HepG2 (cell line): ENCODE results near the gene GJA9. TPM values are rescaled to one million over a fixed set of nuclear protein-coding genes. Genes with fewer than 3 reads are reported as not detected.

Source experiments
- AHDC1 ChIP-seq: sonication (generic); formaldehyde crosslinking; IDR thresholded peaks from 2 replicates; pipeline ENCODE4 v1.5.1; 2020; ENCODE audit warnings: mild to moderate bottlenecking, missing genetic modification reagents, borderline replicate concordance
- E2F1 ChIP-seq: sonication (generic); formaldehyde crosslinking; IDR thresholded peaks from 2 replicates; pipeline ENCODE4 v1.5.0; 2020; ENCODE audit warnings: missing genetic modification reagents
- FOXK1 ChIP-seq: sonication (generic); formaldehyde crosslinking; IDR thresholded peaks from 2 replicates; pipeline ENCODE4 v1.4.0; 2020; ENCODE audit warnings: low read depth, missing genetic modification reagents, borderline replicate concordance
- MAX ChIP-seq: IDR thresholded peaks from 2 replicates; pipeline ENCODE4 v1.6.1; 2012; ENCODE audit warnings: inconsistent platforms
- MYC ChIP-seq: sonication (generic); formaldehyde crosslinking; IDR thresholded peaks from 2 replicates; pipeline ENCODE4 v1.9.0; 2021; ENCODE audit warnings: missing genetic modification reagents, borderline replicate concordance
- PPARG ChIP-seq: conservative IDR thresholded peaks from 2 replicates; pipeline ENCODE4 v1.6.1; 2016; ENCODE audit warnings: missing biosample characterization, missing genetic modification reagents
- SRY ChIP-seq: sonication (generic); formaldehyde crosslinking; IDR thresholded peaks from 2 replicates; pipeline ENCODE4 v1.8.0; 2022; ENCODE audit warnings: mild to moderate bottlenecking, missing genetic modification reagents
- STAG1 ChIP-seq: sonication (generic); formaldehyde crosslinking; IDR thresholded peaks from 2 replicates; pipeline ENCODE4 v1.4.0; 2020; ENCODE audit warnings: missing genetic modification reagents
- TFDP2 ChIP-seq: sonication (generic); formaldehyde crosslinking; IDR thresholded peaks from 2 replicates; pipeline ENCODE4 v1.4.0; 2020; ENCODE audit warnings: missing genetic modification reagents
- ZBTB38 ChIP-seq: sonication (generic); formaldehyde crosslinking; IDR thresholded peaks from 2 replicates; pipeline ENCODE4 v1.5.1; 2020; ENCODE audit warnings: mild to moderate bottlenecking, missing genetic modification reagents
- ZBTB4 ChIP-seq: sonication (generic); formaldehyde crosslinking; IDR thresholded peaks from 2 replicates; pipeline ENCODE4 v1.4.0; 2020; ENCODE audit warnings: missing genetic modification reagents, mild to moderate bottlenecking, borderline replicate concordance
- ZC3H4 ChIP-seq: sonication (generic); formaldehyde crosslinking; IDR thresholded peaks from 2 replicates; pipeline ENCODE4 v1.4.0; 2020; ENCODE audit warnings: missing genetic modification reagents, borderline replicate concordance
- ZFX ChIP-seq: sonication (generic); formaldehyde crosslinking; IDR thresholded peaks from 2 replicates; pipeline ENCODE4 v1.4.0; 2020; ENCODE audit warnings: mild to moderate bottlenecking, low read depth, missing genetic modification reagents, moderate library complexity
- ZNF678 ChIP-seq: sonication (generic); formaldehyde crosslinking; IDR thresholded peaks from 2 replicates; pipeline ENCODE4 v1.4.0; 2020; ENCODE audit warnings: mild to moderate bottlenecking, missing genetic modification reagents
- ZNF749 ChIP-seq: sonication (generic); formaldehyde crosslinking; IDR thresholded peaks from 2 replicates; pipeline ENCODE4 v1.8.0; 2022; ENCODE audit warnings: mild to moderate bottlenecking, missing genetic modification reagents, moderate library complexity, borderline replicate concordance
- ZNF770 ChIP-seq: sonication (generic); formaldehyde crosslinking; IDR thresholded peaks from 2 replicates; pipeline ENCODE4 v1.5.0; 2020; ENCODE audit warnings: mild to moderate bottlenecking, missing genetic modification reagents
- polyA plus RNA-seq, 8 experiments: library from polyadenylated mRNA; depleted of rRNA in 3 of 8; stranded (reverse) in 7 of 8; unstranded in 1 of 8; fragments of >200 nt; fragmentation: Illumina TruSeq in 4 of 8; extraction: Trizol in 4 of 8; gene quantifications; 2 replicates each; pipeline versions ENCODE4 v1.2.1 to v1.2.3, GENCODE V29; 2011 to 2016; ENCODE audit warnings: low read depth in 4 of 8, missing spikeins in 1 of 8, mixed read lengths in 1 of 8; ENCODE audit not compliant: insufficient read depth in 1 of 8
- total RNA-seq, 5 experiments: library from RNA; depleted of rRNA; stranded (reverse); fragments of >200 nt; fragmentation: Illumina TruSeq; extraction: Trizol; gene quantifications; 2 replicates each; pipeline ENCODE4 v1.2.3, GENCODE V29; 2016; ENCODE audit warnings: low read depth in 1 of 5

Gene GJA9
- total and polyA plus RNA-seq, 2 of the 13 experiments (the other 11 are each of a cell fraction or from before 2014, with no cell fraction given), result 0.08 to 0.13 TPM

- TF ChIP-seq ZC3H4 (CRISPR knock-in tag) (no peak), E2F1 (CRISPR knock-in tag) (no peak), AHDC1 (CRISPR knock-in tag) (no peak), SRY (CRISPR knock-in tag) (no peak), ZNF770 (no peak), FOXK1 (CRISPR knock-in tag) (no peak), ZBTB4 (CRISPR knock-in tag) (no peak), STAG1 (CRISPR knock-in tag) (peak; percentile 45; the same call in 1 of the 2 replicates), ZFX (CRISPR knock-in tag) (0 out of 2 replicates have a peak, but pooled peaks have one; percentile 17), ZBTB38 (CRISPR knock-in tag) (no peak), MYC (CRISPR knock-in tag) (no peak), MAX (peak; percentile 26; the same call in 1 of the 2 replicates), PPARG (CRISPR knock-in tag) (peak; percentile 50; the same call in 1 of the 2 replicates), ZNF749 (CRISPR knock-in tag) (no peak), ZNF678 (CRISPR knock-in tag) (no peak), TFDP2 (CRISPR knock-in tag) (no peak)
Measured at GRCh38 chr1:38891753-38892152, 10.4 kb upstream of the GJA9 start (continued).
